ENCODE measurements around the gene LCN2. TPM values are rescaled to one million over a fixed set of nuclear protein-coding genes. Genes with fewer than 3 reads are reported as not detected.

The LCN2 gene
- polyA plus RNA-seq, 1 donor, result 1.1 TPM

- no peak for DNase-seq (ENCODE audit: low read depth)
Observed at GRCh38 chr9:128114326-128115186, 34.7 kb upstream of the LCN2 start.

DNA sequence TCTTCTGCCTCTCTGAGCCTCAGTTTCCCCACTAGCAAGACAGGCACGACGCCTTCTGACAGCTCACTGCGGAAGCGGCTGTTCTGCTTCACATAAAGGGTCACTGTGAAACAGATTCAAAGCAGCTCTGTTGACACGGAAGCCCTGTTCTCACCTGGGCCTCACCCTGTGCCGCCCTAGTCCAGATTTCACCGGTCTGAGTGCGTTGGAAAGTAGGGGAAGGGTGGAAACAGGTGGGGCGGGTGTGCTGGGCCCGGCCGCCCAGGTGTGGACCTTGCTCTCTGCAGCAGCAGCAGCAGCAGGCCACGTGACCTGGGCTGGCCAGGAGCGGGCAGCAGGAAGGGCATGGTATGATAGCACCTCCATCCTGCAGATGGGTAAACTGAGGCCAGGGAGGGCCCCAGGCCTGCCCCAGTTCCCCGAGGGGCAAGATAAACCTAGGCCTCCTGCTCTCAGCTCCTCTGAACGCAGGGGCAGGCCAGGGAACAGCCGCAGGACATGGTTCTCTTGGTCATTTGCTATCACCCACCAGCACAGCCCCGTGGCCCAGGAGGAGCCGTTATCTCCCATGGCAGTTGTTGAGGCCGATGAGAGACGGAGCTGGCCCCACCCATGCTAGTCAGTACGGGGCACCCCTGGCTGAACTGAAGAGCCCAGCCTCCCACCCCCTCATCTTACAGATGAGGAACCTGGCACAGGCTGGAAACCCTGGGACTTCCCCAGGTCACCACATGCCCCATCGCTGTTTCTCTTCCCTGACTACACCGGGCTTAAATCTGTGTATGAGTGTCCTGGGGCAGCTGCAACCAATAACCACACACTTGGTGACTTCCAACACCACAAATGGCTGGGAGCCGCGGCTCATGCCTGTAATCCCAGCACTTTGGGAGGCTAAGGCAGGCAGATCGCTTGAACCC lies 33.8 kb upstream of the LCN2 start:
- DNase-seq (ENCODE audit: low read depth), result no peak

GRCh38 chr9:128116104-128117083 lies 32.9 kb upstream of the LCN2 start:
- DNase-seq (ENCODE audit: low read depth), result no peak

DNA sequence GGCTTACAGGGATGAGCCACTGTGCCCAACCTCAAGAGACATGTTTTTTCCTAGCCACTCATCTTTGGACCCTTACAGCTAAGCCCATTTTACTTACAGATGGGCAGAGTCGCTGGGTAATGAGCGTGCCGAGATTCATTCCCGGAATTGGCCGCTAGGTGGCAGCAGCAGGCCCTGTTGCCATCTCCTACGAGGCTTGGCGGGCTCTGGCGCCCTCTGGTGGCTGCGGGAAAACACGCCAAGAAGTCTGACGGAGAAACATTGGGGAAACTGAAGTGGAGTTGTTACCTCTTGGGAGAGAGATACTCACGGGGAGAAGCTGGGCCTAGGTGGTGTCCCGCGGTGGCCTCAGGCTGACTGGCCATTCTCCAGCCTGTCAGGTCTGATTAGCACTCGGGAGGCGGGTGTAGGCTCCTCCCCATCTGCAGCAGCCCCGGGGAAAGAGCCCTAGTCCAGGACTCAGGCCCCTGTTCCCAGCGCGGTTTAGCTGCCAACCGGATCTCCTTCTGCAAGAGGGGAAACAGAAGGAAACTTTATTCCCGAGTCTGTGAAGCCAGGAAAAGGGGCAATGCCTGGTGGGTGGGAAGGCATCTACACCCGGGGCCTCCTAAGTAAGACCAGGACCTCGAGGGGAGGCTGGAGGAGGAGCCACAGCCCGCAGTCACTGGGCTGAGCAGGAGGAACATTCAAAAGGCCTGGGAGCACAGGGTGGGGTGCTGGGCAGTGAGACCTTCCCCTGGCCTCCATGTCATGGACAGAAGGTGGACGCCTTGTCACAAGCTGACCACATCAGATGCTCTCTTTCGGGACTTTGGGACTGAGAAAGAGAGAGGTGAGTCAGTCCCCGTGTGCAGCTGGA lies 31.4 kb upstream of the LCN2 start:
- DNase-seq (ENCODE audit: low read depth), result peak; percentile 65

DNA sequence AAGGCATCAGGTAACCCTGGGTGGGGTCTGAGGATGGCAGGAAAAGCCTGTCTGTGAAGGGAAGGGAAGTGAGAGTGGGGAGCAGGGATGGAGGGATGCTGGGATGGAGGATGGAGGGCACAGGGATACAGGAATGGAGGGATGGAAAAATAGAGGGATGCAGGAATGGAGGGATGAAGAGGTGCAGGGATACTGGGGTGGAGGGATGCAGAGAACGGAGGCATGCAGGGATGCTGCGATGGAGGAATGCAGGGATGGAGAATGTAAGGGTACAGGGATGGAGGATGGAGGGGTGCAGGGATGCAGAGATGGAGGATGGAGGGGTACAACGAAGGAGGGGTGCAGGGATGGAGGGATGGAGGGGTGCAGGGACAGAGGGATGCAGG lies 30.8 kb upstream of the LCN2 start:
- no peak for DNase-seq (ENCODE audit: low read depth)

DNA sequence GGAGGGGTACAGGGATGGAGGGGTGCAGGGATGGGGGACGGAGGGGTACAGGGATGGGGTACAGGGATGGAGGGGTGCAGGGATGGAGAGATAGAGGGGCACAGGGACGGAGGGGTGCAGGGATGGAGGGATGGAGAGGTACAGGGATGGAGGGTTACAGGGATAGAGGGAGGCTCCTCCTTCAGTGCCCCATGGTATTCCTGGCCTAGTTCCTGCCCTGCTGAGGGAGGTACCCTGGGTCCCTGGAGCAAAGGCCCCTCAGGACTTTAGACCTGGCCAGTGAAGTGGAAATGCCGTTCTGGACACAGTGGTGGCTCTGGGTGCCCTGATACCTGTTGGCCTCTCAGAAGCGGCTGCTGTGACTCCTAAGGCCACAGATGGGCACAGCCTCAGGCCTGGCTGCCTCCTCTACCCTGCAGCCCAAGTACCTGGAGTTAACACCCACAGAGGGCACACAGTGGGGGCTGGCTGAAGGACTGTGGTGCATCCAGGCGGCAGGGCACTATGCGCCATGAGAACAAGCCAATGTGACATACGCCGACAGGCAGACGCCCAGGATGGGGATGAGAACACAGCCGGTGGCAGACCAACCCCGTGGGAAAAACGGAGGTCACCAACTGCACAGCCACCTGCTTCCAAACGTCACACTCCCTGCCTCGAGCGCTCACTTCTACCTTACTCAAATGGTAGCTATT lies 30.1 kb upstream of the LCN2 start:
- no peak for DNase-seq (ENCODE audit: low read depth)

GRCh38 chr9:128120061-128120740 lies 29.1 kb upstream of the LCN2 start:
- no peak for DNase-seq (ENCODE audit: low read depth)

DNA sequence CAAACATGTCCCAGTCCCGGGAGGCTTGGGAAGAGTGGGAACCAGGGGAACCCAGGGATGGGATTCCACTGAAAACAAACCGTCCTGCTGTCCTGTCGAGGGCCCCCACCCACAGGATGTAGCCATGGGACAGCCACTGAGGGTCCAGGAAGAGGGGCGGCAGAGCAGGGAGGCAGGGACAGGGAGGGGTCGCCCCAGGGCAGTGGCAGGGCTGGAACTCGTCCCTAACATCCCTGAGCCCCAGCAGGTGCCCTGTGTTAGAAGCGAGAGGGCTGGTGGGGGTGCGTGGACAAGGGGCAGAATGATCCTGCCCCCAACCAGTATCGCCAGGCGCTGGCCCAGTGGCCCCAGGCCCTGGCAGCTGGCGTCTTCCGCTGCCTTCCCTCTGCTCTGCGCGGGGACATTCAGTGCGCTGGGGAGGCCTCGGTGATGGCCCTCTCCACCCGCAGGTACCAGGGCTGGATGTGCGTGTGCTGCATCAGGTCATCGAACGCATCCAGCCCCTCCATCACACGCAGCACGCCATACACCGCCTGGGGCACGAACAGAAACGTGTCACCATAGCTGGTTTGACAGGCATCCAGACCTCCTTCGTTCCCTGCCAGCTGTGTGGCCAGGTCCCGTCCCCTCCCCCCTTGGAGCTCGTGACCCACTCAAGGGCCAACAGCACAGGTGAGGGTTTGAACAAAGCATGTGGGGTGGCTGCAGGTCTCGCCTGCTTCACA lies 28.4 kb upstream of the LCN2 start:
- DNase-seq (ENCODE audit: low read depth), result no peak

- DNase-seq (ENCODE audit: low read depth), result no peak
Observed at GRCh38 chr9:128121466-128121810, 27.8 kb upstream of the LCN2 start.

DNA sequence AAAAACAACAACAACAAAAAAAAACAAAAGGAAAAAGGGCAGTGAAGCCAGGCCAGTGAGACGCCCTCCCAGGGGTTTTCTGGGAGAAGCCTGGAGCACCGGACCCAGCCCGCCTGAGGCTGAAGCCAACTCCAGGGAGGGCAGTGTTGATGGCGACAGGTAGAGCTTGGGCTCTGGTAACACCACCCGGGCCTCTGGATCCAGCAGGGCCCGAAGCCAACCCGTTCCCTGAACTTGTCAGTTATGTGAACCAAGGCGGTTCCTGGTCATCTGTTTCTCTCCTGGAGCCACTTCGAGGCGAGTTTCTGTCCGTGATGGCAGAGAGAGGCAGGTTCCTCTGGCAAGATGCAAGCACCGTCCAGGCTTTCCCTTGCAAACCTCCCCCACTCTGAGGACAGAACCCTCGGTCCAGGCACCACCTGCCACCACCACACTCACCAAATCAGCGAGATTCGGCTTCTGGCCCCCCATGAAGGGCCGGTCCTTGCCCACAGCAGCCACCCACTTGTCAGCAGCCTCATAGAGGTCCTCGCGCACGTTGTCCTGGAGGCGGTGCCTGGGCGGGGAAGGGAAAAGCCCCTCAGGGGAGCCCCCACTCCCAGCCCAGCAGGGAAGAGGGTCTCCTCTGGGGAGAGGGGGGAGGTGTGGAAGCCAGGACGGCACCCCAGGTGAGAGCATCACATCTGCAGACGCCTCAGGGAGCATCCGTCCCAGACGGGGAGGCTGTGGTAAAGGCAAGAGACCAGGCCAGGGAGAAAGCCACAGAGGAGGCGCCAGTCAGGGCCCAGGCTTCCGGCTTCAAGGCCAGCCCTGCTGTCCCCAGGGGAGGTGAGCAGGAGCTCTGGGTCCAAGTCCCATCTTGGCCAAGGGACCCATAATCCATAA lies 27.1 kb upstream of the LCN2 start:
- no peak for DNase-seq (ENCODE audit: low read depth)

DNA sequence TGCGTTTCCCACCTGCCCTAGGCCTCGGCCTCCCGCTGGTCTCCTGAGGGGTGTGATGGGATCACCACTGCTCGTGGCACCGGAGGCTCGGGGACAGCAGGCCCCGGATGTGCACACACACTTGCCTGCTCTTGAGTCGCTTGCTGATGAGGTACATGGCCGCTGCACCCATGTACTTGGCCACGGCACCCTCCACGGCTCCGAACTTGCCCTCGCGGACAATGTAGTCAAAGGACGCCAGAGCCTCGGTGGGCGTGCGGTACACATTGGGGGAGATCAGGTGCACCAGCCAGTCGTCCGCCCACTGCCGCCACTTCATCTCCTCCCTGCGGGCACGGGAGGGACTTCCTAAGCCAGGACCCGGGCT lies 26.5 kb upstream of the LCN2 start:
- DNase-seq (ENCODE audit: low read depth), result no peak

DNA sequence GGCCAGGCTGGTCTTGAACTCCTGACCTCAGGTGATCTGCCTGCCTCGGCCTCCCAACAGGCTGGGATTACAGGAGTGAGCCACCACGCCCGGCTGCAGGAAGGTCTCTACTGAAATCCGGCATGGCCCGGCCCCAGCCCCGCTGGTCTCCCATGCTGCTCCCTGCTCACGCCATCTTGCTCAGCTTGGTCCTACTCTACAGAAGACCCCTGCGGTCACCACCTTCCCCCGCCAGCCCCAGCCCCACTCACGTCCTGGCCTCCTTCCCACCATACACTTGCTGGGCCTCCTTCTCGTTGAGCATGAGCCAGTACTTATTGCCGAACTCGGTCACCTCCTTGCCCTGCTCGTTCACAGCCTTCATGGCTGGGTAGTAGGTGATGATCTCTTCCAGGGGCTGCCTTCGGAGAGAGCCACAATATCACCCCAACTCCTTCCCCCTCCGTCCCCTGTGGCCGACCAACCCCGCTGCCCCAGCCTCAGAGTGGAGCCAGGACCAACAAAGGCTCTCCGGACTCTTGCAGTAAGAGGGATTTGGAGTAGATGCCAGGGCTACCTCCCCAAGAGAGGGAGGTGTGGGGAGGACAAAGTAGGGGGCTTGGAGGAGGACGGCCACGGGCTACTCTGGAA lies 25.7 kb upstream of the LCN2 start:
- no peak for DNase-seq (ENCODE audit: low read depth)

DNA sequence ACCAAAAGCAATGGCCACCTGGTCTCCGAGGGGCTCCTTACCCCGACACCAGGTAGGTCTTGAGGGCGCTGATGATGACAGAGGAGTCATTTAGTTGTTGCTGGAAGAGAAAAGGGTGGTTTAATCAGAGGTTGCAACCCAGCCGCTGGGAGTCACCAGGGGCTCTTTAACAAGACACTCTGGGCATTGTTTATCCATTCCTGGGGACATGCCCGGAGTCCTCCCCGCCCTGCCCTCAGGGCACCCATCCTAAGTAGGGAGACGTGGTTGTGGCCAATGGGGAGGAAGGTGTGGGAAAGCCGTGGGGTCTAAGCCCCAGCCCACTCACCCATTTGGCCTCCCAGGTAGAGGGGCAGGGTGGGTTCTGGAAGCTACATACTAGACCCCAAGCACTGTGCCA lies 24.8 kb upstream of the LCN2 start:
- DNase-seq (ENCODE audit: low read depth), result no peak

DNA sequence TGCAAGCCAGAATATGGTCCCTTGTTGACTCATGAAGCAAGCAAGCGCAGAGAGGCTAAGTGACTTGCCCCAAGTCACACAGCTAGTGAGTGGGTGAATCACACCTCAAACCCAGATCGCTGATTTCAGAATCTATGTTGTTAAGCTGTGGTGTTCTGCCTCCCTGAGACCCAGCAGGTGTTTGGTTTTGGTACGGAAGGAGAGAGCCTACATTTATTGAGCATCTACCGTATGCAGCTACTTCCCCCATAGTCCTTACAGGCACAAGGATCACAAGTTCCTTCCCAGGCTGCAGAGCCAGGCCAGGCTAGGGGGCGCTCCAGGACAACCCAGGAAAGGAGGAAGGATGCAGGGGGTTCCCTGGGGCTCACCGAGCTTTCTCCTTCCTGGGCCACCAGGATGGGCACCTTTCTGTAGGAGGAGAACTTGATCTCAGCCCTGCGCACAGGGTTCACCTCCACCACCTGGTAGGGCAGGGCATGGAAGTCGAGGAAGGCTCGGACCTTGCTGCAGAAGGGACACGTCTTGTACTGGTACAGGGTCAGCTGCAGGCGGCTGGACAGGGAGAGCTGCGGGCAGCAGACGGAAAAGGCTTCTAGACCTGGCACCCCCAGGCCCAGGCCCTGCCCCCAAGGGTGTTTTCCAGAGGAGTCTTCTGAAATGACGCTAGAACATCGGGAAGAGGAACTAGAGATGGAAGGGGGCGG lies 24.2 kb upstream of the LCN2 start:
- no peak for DNase-seq (ENCODE audit: low read depth)

DNA sequence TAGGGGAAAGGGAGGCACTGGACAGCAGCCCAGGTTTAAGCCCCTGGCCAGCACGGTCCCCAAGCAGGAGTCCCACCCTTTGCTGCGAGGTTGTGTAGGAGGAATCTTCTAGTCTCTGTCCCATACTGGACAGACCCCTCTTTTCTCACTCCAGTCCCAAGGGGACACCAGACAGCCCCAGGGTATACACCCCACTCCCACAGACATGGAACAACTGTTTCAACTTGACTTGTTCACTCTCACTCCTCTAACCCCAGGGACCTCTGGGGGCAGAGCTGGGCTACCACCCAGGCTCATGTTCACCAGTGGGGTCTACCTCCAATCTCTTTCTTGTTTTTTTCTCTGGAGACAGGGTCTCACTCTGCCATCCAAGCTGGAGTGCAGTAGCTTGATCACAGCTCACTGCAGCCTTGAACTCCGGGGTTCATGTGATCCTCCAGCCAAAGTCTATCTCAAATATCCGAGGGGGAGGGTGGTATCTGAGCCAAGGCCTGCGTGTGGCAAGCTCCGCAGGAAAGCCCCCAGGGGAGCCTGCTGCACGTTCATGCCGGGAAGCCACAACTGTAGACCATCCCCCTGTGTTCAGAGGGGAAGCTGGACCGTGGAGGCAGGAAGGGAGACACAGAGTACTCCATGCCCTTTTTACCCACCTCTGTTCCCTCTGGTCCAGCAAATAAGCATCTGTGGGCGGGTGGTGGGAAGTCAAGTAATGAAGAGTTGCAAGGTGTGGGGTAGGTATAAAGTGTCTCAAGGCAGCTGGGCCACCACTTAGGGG lies 23.5 kb upstream of the LCN2 start:
- DNase-seq (ENCODE audit: low read depth), result no peak

GRCh38 chr9:128127568-128127989 lies 21.7 kb upstream of the LCN2 start, which contains the start of gene PTGES2:
TSS of gene PTGES2 (minus strand) at chr9:128127729. CDS start at chr9:128127717, 12 bp downstream.
- peak; percentile 62 for DNase-seq (ENCODE audit: low read depth)

Data from forelimb muscle (tissue), 1 donor.